ENCODE results near the gene METAP2. TPM values are rescaled to one million over a fixed set of nuclear protein-coding genes. Genes with fewer than 3 reads are reported as not detected.

The METAP2 gene
- total RNA-seq, 1 experiment from 2014 or later = 86.1 TPM

GRCh38 chr12:95538656-95539055 lies 64.7 kb downstream of the METAP2 start:
- in situ Hi-C loops (cut with HindIII; ENCODE audit: low pct_unique_long_range_greater_than_20kb, low sequenced_read_pairs) (no loop called here), intact Hi-C loops (cut with micrococcal nuclease; ENCODE audit: unreplicated experiment) (loop anchor here (10.0 kb wide), 2 partner anchors 224 to 424 kb away; no protein-coding TSS in a partner anchor)
- Histone ChIP-seq H3K36me3 (ENCODE audit: control insufficient read depth, insufficient read depth, low read length) (no peaks in the 10 kb centered on the region), H3K27me3 (ENCODE audit: control insufficient read depth, insufficient read depth, low read length) (no peaks in the 10 kb centered on the region), H3K9me3 (ENCODE audit: control insufficient read depth, insufficient read depth, low read depth, low read length) (no peaks in the 10 kb centered on the region), H3K4me3 (ENCODE audit: low read depth in 2 of 2, low read length in 2 of 2) (no peak overlapping the region), H3K27ac (ENCODE audit: low read length) (no peak overlapping the region), H3K4me1 (ENCODE audit: control insufficient read depth, insufficient read depth, low read length) (peaks cover 4% of the 10 kb centered on the region)
- no TSS peak for BruUV-seq (replicated peaks)
- ATAC-seq = no peak
- CTCF ChIA-PET = interaction anchor here (0.7 kb wide), 1 partner anchor 10 kb away, joined by 3 read pairs; no protein-coding TSS in a partner anchor
- POLR2A ChIA-PET = interaction anchor here (0.7 kb wide), 1 partner anchor 179 kb away, joined by 7 read pairs; no protein-coding TSS in a partner anchor
- TF ChIP-seq TCF7L2 (IDR thresholded peaks at IDR 0.05; ENCODE audit: low read depth, low read length) (no peak), REST (IDR thresholded peaks at IDR 0.05; ENCODE audit: insufficient read depth in 1 of 2, low read depth in 2 of 2, low read length in 1 of 2) (no peak), SIN3A (IDR thresholded peaks at IDR 0.05; ENCODE audit: borderline replicate concordance, insufficient read depth, low read depth, low read length) (no peak), POLR2AphosphoS5 (IDR thresholded peaks at IDR 0.05; ENCODE audit: low read depth, low read length) (no peak), CTCF (IDR thresholded peaks at IDR 0.05) (no peak)
- no peak for DNase-seq (ENCODE audit: low read depth, low spot score)

GRCh38 chr12:95541436-95541835 lies 67.5 kb downstream of the METAP2 start:
- Histone ChIP-seq H3K4me3 (ENCODE audit: low read depth in 2 of 2, low read length in 2 of 2) (no peak overlapping the region), H3K36me3 (ENCODE audit: control insufficient read depth, insufficient read depth, low read length) (no peaks in the 10 kb centered on the region), H3K4me1 (ENCODE audit: control insufficient read depth, insufficient read depth, low read length) (no peaks in the 10 kb centered on the region), H3K9me3 (ENCODE audit: control insufficient read depth, insufficient read depth, low read depth, low read length) (no peaks in the 10 kb centered on the region), H3K27me3 (ENCODE audit: control insufficient read depth, insufficient read depth, low read length) (no peaks in the 10 kb centered on the region), H3K27ac (ENCODE audit: low read length) (no peak overlapping the region)
- intact Hi-C loops (cut with micrococcal nuclease; ENCODE audit: unreplicated experiment) (no loop called here), in situ Hi-C loops (cut with HindIII; ENCODE audit: low pct_unique_long_range_greater_than_20kb, low sequenced_read_pairs) (no loop called here)
- no TSS peak for BruUV-seq (replicated peaks)
- ChIA-PET CTCF (no interaction called here), POLR2A (no interaction called here)
- DNase-seq (ENCODE audit: low read depth, low spot score) = no peak
- no peak for TF ChIP-seq REST (IDR thresholded peaks at IDR 0.05; ENCODE audit: insufficient read depth in 1 of 2, low read depth in 2 of 2, low read length in 1 of 2)
- no peak for TF ChIP-seq CTCF (IDR thresholded peaks at IDR 0.05)
- no peak for TF ChIP-seq SIN3A (IDR thresholded peaks at IDR 0.05; ENCODE audit: borderline replicate concordance, insufficient read depth, low read depth, low read length)
- no peak for TF ChIP-seq POLR2AphosphoS5 (IDR thresholded peaks at IDR 0.05; ENCODE audit: low read depth, low read length)
- TF ChIP-seq TCF7L2 (IDR thresholded peaks at IDR 0.05; ENCODE audit: low read depth, low read length) = no peak
- ATAC-seq = no peak

All from Panc1 (cell line).